ENCODE measurements around the gene RFT1.

RFT1 gene

GRCh38 chr3:53137221-53137620 is 7.0 kb upstream of the RFT1 start:
- Histone ChIP-seq H3K4me3 (replicated peaks; ENCODE audit: low read depth, low read length) (no peak overlapping the region), H3K36me3 (ENCODE audit: control insufficient read depth, insufficient read depth, low read length) (no peaks in the 10 kb centered on the region), H3K27me3 (replicated peaks; ENCODE audit: control insufficient read depth, insufficient read depth, low read length) (no peaks in the 10 kb centered on the region)
- TF ChIP-seq, protein P1, sequence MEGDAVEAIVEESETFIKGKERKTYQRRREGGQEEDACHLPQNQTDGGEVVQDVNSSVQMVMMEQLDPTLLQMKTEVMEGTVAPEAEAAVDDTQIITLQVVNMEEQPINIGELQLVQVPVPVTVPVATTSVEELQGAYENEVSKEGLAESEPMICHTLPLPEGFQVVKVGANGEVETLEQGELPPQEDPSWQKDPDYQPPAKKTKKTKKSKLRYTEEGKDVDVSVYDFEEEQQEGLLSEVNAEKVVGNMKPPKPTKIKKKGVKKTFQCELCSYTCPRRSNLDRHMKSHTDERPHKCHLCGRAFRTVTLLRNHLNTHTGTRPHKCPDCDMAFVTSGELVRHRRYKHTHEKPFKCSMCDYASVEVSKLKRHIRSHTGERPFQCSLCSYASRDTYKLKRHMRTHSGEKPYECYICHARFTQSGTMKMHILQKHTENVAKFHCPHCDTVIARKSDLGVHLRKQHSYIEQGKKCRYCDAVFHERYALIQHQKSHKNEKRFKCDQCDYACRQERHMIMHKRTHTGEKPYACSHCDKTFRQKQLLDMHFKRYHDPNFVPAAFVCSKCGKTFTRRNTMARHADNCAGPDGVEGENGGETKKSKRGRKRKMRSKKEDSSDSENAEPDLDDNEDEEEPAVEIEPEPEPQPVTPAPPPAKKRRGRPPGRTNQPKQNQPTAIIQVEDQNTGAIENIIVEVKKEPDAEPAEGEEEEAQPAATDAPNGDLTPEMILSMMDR (IDR thresholded peaks at IDR 0.05; ENCODE audit: insufficient read depth, low read length, poor library complexity, severe bottlenecking) = no peak
- DNase-seq (ENCODE audit: extremely low read depth, insufficient read length) = no peak

- TF ChIP-seq, protein P1 (IDR thresholded peaks at IDR 0.05; ENCODE audit: insufficient read depth, low read length, poor library complexity, severe bottlenecking) = peak; percentile 95
- peak; percentile 61 for DNase-seq (ENCODE audit: extremely low read depth, insufficient read length)
- Histone ChIP-seq H3K36me3 (ENCODE audit: control insufficient read depth, insufficient read depth, low read length) (no peaks in the 10 kb centered on the region), H3K4me3 (replicated peaks; ENCODE audit: low read depth, low read length) (no peak overlapping the region), H3K27me3 (replicated peaks; ENCODE audit: control insufficient read depth, insufficient read depth, low read length) (no peaks in the 10 kb centered on the region)
Measured at GRCh38 chr3:53134631-53135232, 4.5 kb upstream of the RFT1 start.

DNA sequence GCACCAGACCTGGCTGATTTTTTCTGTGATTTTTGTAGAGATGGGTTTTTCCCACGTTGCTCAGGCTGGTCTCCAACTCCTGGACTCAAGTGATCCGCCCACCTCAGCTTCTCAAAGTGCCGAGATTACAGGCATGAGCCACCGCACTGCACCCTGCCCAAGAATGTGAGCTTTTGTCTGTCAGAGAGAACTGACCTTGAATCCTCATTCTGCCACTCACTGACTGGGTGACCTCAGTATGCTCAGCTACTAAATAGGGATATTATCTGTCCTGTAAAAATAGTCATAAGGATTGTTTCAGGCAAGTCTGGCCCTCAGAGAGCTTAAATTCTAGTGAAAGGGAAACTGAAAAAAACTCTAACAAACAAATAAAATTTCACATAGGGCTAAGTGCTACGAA is 2.1 kb upstream of the RFT1 start:
- DNase-seq (ENCODE audit: extremely low read depth, insufficient read length) = no peak
- no peaks in the 10 kb centered on the region for H3K36me3 ChIP-seq (ENCODE audit: control insufficient read depth, insufficient read depth, low read length)
- no peaks in the 10 kb centered on the region for H3K27me3 ChIP-seq (replicated peaks; ENCODE audit: control insufficient read depth, insufficient read depth, low read length)
- TF ChIP-seq, protein P1 (IDR thresholded peaks at IDR 0.05; ENCODE audit: insufficient read depth, low read length, poor library complexity, severe bottlenecking) = no peak
- H3K4me3 ChIP-seq (replicated peaks; ENCODE audit: low read depth, low read length) = no peak overlapping the region

GRCh38 chr3:53131096-53131495 is 861 bp upstream of the RFT1 start:
- TF ChIP-seq, protein P1 (IDR thresholded peaks at IDR 0.05; ENCODE audit: insufficient read depth, low read length, poor library complexity, severe bottlenecking) = no peak
- no peak for DNase-seq (ENCODE audit: extremely low read depth, insufficient read length)
- H3K4me3 ChIP-seq (replicated peaks; ENCODE audit: low read depth, low read length) = peak overlapping the region; percentile 99
- H3K27me3 ChIP-seq (replicated peaks; ENCODE audit: control insufficient read depth, insufficient read depth, low read length) = no peaks in the 10 kb centered on the region
- H3K36me3 ChIP-seq (ENCODE audit: control insufficient read depth, insufficient read depth, low read length) = no peaks in the 10 kb centered on the region

- peaks cover 5% of the 10 kb centered on the region for H3K36me3 ChIP-seq (ENCODE audit: control insufficient read depth, insufficient read depth, low read length)
- no peaks in the 10 kb centered on the region for H3K27me3 ChIP-seq (replicated peaks; ENCODE audit: control insufficient read depth, insufficient read depth, low read length)
- DNase-seq (ENCODE audit: extremely low read depth, insufficient read length) = no peak
- TF ChIP-seq, protein P1 (IDR thresholded peaks at IDR 0.05; ENCODE audit: insufficient read depth, low read length, poor library complexity, severe bottlenecking) = no peak
- H3K4me3 ChIP-seq (replicated peaks; ENCODE audit: low read depth, low read length) = peak overlapping the region; percentile 99
Measured at GRCh38 chr3:53129344-53129743, 891 bp downstream of the RFT1 start.

DNA sequence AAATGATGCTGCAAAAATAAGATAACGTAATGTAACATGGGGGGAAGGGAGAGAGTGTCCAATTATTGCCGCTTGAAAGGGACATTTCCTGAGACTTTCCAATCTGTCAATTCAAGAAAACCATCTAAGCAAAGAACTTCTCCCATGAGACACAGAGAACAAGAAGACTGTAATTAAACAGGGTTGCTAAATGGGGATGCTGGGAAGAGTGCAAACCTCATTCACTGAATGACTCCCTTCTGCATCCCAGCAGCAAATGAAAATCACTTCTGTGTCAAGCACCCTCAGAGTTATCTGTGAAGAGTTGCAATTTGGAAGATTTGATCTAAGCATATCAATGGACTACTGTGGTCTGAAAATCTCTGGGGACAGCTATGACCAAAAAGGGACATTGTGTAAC is 3.6 kb downstream of the RFT1 start:
- no peak overlapping the region for H3K4me3 ChIP-seq (replicated peaks; ENCODE audit: low read depth, low read length)
- TF ChIP-seq, protein P1 (IDR thresholded peaks at IDR 0.05; ENCODE audit: insufficient read depth, low read length, poor library complexity, severe bottlenecking) = no peak
- H3K27me3 ChIP-seq (replicated peaks; ENCODE audit: control insufficient read depth, insufficient read depth, low read length) = no peaks in the 10 kb centered on the region
- H3K36me3 ChIP-seq (ENCODE audit: control insufficient read depth, insufficient read depth, low read length) = peaks cover 10% of the 10 kb centered on the region
- no peak for DNase-seq (ENCODE audit: extremely low read depth, insufficient read length)
